K562 (cell line): ENCODE results near the gene ERCC2. TPM values are rescaled to one million over a fixed set of nuclear protein-coding genes. Genes with fewer than 3 reads are reported as not detected.

ENCODE experiments used
- ATF7 ChIP-seq: fragments of 450-650 bp; IDR thresholded peaks from 2 replicates; pipeline ENCODE4 v1.7.1; 2014; ENCODE audit warnings: mild to moderate bottlenecking, moderate library complexity
- BHLHE40 ChIP-seq: IDR thresholded peaks from 2 replicates; pipeline ENCODE4 v1.6.1; 2011; ENCODE audit warnings: low read length, improper control_type of control experiment
- EGR1 ChIP-seq: fragments of 450-650 bp; conservative IDR thresholded peaks from 2 replicates; pipeline ENCODE4 v1.6.1; 2017; ENCODE audit warnings: mild to moderate bottlenecking
- GABPB1 ChIP-seq: sonication (generic); formaldehyde crosslinking; IDR thresholded peaks from 2 replicates; pipeline ENCODE4 v1.8.0; 2022; ENCODE audit warnings: mild to moderate bottlenecking, missing genetic modification reagents
- MAX ChIP-seq: sonication (generic); formaldehyde crosslinking; IDR thresholded peaks from 2 replicates; pipeline ENCODE4 v1.9.0; 2022; ENCODE audit warnings: mild to moderate bottlenecking, missing genetic modification reagents
- NONO ChIP-seq, 2 experiments: fragments of 200-400 bp in 1 of 2; fragments of 450-650 bp in 1 of 2; formaldehyde crosslinking in 1 of 2; IDR thresholded peaks; 2 replicates each; pipeline ENCODE4 v1.6.1; 2017; ENCODE audit warnings: low read depth in 2 of 2, mild to moderate bottlenecking in 2 of 2, moderate library complexity in 2 of 2, low read length in 1 of 2
- PRPF4 ChIP-seq: fragments of 200-400 bp; formaldehyde crosslinking; IDR thresholded peaks from one replicate; pipeline ENCODE4 v1.6.1; 2017; ENCODE audit warnings: low read length, low read depth, mild to moderate bottlenecking; ENCODE audit not compliant: insufficient read depth, poor library complexity, severe bottlenecking
- RBFOX2 ChIP-seq: fragments of 200-400 bp; formaldehyde crosslinking; IDR thresholded peaks from 2 replicates; pipeline ENCODE4 v1.6.1; 2017; ENCODE audit warnings: low read depth, mild to moderate bottlenecking, low read length, moderate library complexity
- RCOR1 ChIP-seq, 2 experiments: IDR thresholded peaks; 2 replicates each; pipeline ENCODE4 v1.6.1; 2012; ENCODE audit warnings: low read depth in 2 of 2, low read length in 2 of 2, borderline replicate concordance in 1 of 2, improper control_type of control experiment in 1 of 2
- SIN3B ChIP-seq: fragments of 450-650 bp; IDR thresholded peaks from 2 replicates; pipeline ENCODE4 v1.6.1; 2017; ENCODE audit warnings: low read depth, mild to moderate bottlenecking, moderate library complexity
- TEAD4 ChIP-seq, 2 experiments: sonication (generic) in 1 of 2; formaldehyde crosslinking in 1 of 2; IDR thresholded peaks; 2 replicates each; pipeline versions ENCODE4 v1.6.1 to v1.8.0; 2012 to 2022; ENCODE audit warnings: borderline replicate concordance in 1 of 2, inconsistent platforms in 1 of 2, low read length in 1 of 2, mild to moderate bottlenecking in 1 of 2, missing genetic modification reagents in 1 of 2
- ZFX ChIP-seq: sonication (generic); formaldehyde crosslinking; IDR thresholded peaks from 2 replicates; pipeline ENCODE4 v1.8.0; 2022; ENCODE audit warnings: mild to moderate bottlenecking, missing genetic modification reagents, moderate library complexity
- ZNF282 ChIP-seq: sonication (generic); formaldehyde crosslinking; IDR thresholded peaks from 2 replicates; pipeline ENCODE4 v1.8.1; 2023; ENCODE audit warnings: missing genetic modification reagents
- ZNF511 ChIP-seq: sonication (generic); formaldehyde crosslinking; IDR thresholded peaks from 2 replicates; pipeline ENCODE4 v1.8.0; 2022; ENCODE audit warnings: mild to moderate bottlenecking, missing genetic modification reagents
- ZNF79 ChIP-seq: fragments of 250-450 bp; sonication (Bioruptor Pico); IDR thresholded peaks from 2 replicates; pipeline ENCODE4 v1.4.0; 2020; ENCODE audit warnings: low read depth, mild to moderate bottlenecking, moderate library complexity
- polyA plus RNA-seq, 8 experiments: library from polyadenylated mRNA; depleted of rRNA in 4 of 8; stranded (reverse) in 5 of 8; unstranded in 3 of 8; fragments of >200 nt; fragmentation: Nextera tagmentation in 2 of 8; fragmentation: Illumina TruSeq in 1 of 8; extraction: Ambion mirVana in 2 of 8; extraction: Trizol in 1 of 8; gene quantifications; 2 replicates each; pipeline versions ENCODE4 v1.2.1 to v1.2.3, GENCODE V29; 2011 to 2014; ENCODE audit warnings: inconsistent platforms in 1 of 8, missing spikeins in 1 of 8
- total RNA-seq, 7 experiments: library from RNA; depleted of rRNA in 6 of 7; stranded (reverse); fragments of >200 nt in 6 of 7; fragmentation: Illumina TruSeq in 2 of 7; extraction: Trizol in 2 of 7; gene quantifications; 2 replicates each; pipeline versions ENCODE4 v1.2.1 to v1.2.3, GENCODE V29; 2011 to 2021; ENCODE audit warnings: low replicate concordance in 1 of 7
- TF ChIP-seq, protein P1 (sequence below), 2 experiments: fragments of 450-650 bp; formaldehyde crosslinking in 1 of 2; IDR thresholded peaks; 2 replicates each; pipeline versions ENCODE4 v1.4.0 to v1.6.1; 2014 to 2020; ENCODE audit warnings: mild to moderate bottlenecking in 2 of 2, borderline replicate concordance in 1 of 2, low read depth in 1 of 2

The ERCC2 gene
- total and polyA plus RNA-seq, 9 of the 15 experiments (the other 6 are each of a cell fraction or from before 2014, with no cell fraction given): 2.2 to 55.9 (median 23.4) TPM

DNA sequence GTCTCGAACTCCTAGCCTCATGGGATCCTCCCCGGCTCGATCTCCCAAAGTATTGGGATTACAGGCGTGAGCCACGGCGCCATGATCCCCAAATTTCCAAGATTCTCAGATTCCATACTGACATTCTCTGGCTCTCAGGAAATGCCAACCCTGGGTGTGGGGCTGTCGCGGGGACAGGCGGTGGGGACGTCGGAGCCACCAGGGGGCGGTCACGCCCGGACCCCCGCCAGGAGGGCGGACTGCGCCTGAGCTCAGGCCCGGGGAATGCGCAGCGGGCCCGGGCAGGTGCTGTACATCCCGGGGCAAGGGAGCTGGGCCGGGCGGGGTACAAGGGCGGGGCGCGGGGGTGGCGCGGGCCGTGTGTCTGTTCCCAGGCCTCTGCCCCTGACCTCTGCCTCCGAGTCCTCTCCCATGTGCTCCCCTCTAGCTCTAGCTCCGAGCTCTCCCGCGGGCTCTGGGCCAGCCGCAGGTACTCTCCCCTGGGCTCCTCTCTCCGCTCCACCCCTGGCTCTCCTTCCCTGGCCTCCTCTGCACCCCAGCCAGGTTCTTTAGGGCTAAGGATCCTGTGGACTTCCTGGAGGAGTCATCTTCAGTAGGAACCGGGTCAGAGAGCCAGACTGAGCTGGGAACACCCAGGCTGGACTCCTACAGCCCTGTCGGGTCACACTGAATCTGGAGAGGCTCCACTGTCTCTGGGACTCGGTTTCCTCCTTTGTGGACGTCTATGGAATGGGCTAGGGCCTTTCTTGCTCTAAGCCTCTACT lies 32.1 kb upstream of the ERCC2 start (continued):
- no peak for TF ChIP-seq SIN3B
- TF ChIP-seq ZFX: peak; percentile 43; the same call in 1 of the 2 replicates
- TF ChIP-seq ZNF511 (CRISPR knock-in tag): no peak
- 0 out of 2 replicates have a peak, but pooled peaks have one; percentile 18 for TF ChIP-seq TEAD4 (IDR thresholded peaks at IDR 0.05; ENCODE audit: low read length)
- no peak for TF ChIP-seq TEAD4 (CRISPR knock-in tag; IDR thresholded peaks at IDR 0.05; ENCODE audit: borderline replicate concordance)
- TF ChIP-seq RCOR1 (IDR thresholded peaks at IDR 0.05; ENCODE audit: borderline replicate concordance in 1 of 2, low read depth in 2 of 2, low read length in 2 of 2): peak in 1 of 2 experiments; percentile 35; a peak in 1 of 4 replicates
- TF ChIP-seq ZNF79 (CRISPR knock-in tag): no peak
- TF ChIP-seq, protein P1, sequence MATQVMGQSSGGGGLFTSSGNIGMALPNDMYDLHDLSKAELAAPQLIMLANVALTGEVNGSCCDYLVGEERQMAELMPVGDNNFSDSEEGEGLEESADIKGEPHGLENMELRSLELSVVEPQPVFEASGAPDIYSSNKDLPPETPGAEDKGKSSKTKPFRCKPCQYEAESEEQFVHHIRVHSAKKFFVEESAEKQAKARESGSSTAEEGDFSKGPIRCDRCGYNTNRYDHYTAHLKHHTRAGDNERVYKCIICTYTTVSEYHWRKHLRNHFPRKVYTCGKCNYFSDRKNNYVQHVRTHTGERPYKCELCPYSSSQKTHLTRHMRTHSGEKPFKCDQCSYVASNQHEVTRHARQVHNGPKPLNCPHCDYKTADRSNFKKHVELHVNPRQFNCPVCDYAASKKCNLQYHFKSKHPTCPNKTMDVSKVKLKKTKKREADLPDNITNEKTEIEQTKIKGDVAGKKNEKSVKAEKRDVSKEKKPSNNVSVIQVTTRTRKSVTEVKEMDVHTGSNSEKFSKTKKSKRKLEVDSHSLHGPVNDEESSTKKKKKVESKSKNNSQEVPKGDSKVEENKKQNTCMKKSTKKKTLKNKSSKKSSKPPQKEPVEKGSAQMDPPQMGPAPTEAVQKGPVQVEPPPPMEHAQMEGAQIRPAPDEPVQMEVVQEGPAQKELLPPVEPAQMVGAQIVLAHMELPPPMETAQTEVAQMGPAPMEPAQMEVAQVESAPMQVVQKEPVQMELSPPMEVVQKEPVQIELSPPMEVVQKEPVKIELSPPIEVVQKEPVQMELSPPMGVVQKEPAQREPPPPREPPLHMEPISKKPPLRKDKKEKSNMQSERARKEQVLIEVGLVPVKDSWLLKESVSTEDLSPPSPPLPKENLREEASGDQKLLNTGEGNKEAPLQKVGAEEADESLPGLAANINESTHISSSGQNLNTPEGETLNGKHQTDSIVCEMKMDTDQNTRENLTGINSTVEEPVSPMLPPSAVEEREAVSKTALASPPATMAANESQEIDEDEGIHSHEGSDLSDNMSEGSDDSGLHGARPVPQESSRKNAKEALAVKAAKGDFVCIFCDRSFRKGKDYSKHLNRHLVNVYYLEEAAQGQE (IDR thresholded peaks at IDR 0.05; ENCODE audit: borderline replicate concordance): peak; percentile 43; the same call in 1 of the 2 replicates
- TF ChIP-seq, protein P1 (CRISPR knock-in tag; IDR thresholded peaks at IDR 0.05; ENCODE audit: low read depth): no peak
- TF ChIP-seq RBFOX2: peak; percentile 30; the same call in 1 of the 2 replicates
- TF ChIP-seq NONO (IDR thresholded peaks at IDR 0.05; ENCODE audit: low read depth in 2 of 2, low read length in 1 of 2): no peak
- no peak for TF ChIP-seq PRPF4
- TF ChIP-seq MAX: peak; percentile 59
- TF ChIP-seq GABPB1 (CRISPR knock-in tag): 0 out of 2 replicates have a peak, but pooled peaks have one; percentile 30
- peak; percentile 42 for TF ChIP-seq EGR1
- TF ChIP-seq ZNF282 (CRISPR knock-in tag): no peak
- TF ChIP-seq ATF7: peak; percentile 15; the same call in 1 of the 2 replicates
- TF ChIP-seq BHLHE40: peak; percentile 19; the same call in 1 of the 2 replicates
